Daoy (cell line): Measurements from ENCODE around the gene PDIA4. TPM values are rescaled to one million over a fixed set of nuclear protein-coding genes. Genes with fewer than 3 reads are reported as not detected.
A peak's percentile ranks its signal among the peaks of the same experiment; 100 is the strongest.
"Not testable (repeated sequence)": the region's sequence is repeated elsewhere in the genome, so short reads cannot be mapped to it uniquely, and the experiment has no call there.

Experiments
- DNase-seq: peaks from one replicate; pipeline ENCODE4 v3.0.0-alpha.2; 2015; ENCODE audit warnings: low read depth
- total RNA-seq: library from RNA; depleted of rRNA; stranded (reverse); fragments of >200 nt; shearing (Covaris generic); gene quantifications from 2 replicates; pipeline ENCODE4 v1.2.3, GENCODE V29; 2014

PDIA4 gene
- total RNA-seq, 1 experiment from 2014 or later, result 349 TPM

- DNase-seq, result no peak
Observed at GRCh38 chr7:149036676-149037075, 8.4 kb upstream of the PDIA4 start.

- DNase-seq, result no peak
Observed at GRCh38 chr7:149031353-149031910, 3.1 kb upstream of the PDIA4 start.

GRCh38 chr7:149030439-149030838, 2.1 kb upstream of the PDIA4 start:
- DNase-seq, result not testable (repeated sequence)

GRCh38 chr7:149027611-149028345, 527 bp downstream of the PDIA4 start:
- DNase-seq, result peak; percentile 29

DNA sequence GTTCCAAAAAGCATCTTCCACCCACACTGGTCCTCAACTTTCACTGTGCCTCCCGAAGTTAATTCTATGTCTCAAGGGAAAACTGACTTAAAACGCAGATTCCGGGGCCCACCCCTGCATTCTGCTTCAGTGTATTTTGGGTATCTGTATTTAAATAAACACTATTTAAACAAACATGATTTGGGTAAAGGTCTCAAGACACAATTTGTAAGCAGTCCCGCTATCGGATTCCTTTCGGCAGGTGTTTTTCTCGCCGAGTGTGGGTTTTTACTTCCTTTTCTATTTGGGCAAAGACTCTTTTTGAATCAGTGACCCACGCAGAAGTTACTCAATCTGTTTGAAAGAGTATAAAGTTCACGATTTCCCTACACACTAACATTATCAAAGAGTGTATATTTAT, 1.2 kb downstream of the PDIA4 start:
- DNase-seq, result no peak

DNA sequence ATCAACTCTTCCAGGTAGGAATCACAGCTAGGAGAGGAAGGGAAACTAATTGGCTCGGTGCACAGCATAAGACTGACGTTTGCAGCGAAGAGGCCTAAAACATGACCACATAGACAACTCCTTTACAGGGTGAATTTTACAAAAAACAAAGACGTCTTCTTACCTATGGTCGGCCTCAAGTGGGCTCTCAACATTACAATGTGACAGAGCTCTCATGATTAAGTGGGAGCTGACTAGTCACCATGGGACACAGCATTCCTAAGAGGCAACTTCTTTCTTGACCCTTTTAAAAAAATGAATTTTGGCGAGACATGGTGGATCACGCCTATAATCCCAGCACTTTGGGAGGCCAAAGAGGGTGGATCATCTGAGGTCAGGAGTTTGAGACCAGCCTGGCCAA, 4.6 kb downstream of the PDIA4 start:
- DNase-seq, result no peak

GRCh38 chr7:149022756-149023360, 5.4 kb downstream of the PDIA4 start:
- no peak for DNase-seq

- no peak for DNase-seq
Observed at GRCh38 chr7:149021725-149022062, 6.6 kb downstream of the PDIA4 start.

GRCh38 chr7:149020483-149020882, 7.8 kb downstream of the PDIA4 start:
- no peak for DNase-seq

- DNase-seq, result no peak
Observed at GRCh38 chr7:149016876-149017275, 11.4 kb downstream of the PDIA4 start.

DNA sequence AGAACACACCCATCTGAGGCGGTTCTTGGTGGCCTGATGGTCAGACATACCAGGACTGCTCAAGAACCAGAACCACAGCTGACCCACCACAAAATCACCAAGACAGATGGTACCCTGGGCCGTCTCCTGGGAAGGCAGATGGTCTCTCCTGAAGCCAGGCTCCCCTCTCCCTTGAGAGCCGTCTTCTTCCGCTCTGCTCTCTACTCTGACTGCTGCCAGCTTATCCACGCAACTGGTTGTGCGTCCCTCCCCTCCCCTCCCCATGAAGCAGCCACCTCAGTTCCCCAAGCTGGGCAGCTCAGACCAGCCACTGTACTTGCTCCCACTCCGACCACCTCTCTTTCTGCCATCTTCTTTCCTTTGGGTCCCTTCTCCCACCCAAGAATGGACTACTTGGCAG, 14.0 kb downstream of the PDIA4 start:
- DNase-seq, result no peak

DNA sequence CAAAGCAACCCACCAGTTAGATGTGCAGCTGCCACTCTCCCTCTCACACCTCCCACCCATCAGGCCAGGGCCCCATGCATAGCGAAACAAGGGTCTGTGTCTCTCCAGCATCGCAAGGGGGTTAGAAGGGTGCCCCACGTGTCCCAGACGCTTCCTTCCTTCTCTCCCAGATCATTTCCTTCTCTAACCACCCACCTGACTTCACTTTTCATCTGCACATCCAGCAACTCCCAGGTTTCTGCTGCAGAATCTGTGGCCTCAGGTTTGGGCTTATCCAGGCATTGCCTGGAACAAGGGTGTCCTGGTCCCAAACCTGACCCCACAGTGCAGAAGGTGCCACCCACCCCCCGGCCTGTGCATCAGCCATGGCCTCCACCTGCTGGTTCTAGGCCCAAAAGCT, 14.4 kb downstream of the PDIA4 start:
- no peak for DNase-seq

- DNase-seq, result not testable (repeated sequence)
Observed at GRCh38 chr7:149012730-149013129, 15.6 kb downstream of the PDIA4 start.

DNA sequence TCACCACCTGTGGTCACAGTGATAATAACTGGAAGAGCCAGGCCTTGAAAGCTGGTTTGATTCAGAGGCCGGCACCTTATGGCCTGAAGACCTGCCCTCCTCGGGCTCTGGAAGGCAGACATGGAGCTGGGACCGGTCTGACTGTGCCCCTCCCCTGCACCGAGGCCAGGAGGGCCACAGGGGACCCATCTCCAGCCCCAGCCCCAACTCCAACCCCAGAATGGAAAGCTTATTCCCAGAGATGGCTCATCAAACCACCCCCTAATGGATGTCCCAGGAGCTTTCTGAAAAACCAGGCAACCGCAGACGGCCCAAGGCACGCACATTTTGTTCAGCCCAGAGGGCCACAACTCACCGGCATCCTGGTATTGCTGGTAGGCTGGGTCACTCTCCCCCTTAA, 16.8 kb downstream of the PDIA4 start:
- no peak for DNase-seq

DNA sequence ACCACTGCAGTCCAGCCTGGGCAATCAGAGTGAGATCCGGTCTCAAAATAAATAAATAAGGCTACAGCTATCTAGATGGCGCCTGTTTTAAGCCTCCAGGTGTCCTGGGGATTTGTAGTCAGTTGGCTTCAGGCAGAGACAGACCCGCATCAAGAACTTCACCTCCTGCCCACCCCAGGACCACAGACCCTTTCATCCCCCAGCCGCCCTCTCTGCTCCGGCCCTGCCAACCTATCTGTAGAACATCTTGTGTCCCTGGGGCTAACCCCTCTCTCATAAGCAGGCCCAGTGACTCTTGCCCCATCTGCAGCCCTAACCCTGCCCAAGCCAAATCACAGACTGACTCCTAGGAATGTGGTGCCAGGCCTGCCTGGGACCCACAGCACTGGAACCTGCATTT, 17.9 kb downstream of the PDIA4 start:
- DNase-seq, result no peak

DNA sequence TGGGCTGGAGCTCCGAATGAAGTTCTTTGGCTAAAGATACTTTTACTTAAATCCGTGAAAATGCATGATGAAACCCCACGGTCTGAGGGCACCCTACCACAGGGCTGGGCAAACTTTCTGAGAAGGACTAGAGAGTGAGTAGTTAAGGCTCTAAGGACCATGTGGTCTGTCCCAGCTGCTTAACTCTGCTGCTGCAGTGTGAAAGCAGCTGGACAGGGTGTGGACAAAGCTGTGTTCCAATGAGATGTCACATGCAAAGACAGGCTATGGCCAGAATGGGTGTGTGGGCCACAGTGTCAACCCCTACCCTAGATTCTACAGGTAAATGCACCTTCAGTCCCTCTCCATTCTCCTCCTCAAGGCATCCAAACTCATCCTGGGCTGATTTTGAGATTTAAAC, 18.8 kb downstream of the PDIA4 start:
- DNase-seq, result no peak

DNA sequence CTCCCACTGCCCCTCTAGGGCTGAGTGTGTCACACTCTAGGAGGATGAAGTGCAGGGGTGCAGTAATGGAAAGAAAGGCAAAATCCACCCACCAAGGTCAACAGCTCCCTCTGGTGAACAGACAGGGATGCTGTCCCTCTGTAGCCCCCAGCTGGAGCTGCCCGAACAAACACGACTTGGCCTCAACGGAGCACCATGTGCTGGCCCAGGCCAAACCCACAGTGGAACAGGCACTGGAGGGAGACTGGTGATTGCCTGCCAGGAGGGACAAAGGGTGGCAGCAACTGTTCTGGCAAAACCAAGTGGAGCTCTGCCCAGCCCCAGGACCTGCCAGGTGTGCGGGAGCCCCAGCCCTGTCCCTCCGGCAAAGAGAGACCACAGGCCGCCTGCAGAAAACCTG, 20.7 kb downstream of the PDIA4 start:
- no peak for DNase-seq

DNA sequence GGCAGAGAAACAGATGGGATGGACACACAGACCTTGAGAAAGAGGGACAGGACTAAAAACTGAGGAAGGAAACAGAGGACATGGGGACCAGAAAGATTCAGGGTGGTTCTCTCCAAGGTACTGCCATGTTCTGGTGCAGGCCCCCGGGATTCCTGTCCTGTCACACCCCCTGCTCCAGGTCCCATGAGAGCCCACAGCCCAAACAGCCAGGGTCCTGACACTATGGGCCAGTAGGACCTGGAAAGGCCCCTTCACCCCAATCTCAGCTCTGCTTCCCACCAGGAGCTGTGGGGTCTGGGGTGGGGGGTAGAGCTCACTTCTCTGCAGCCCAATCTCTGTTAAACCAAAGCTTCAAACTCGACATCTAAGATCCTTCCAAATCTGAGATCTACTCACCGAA, 21.2 kb downstream of the PDIA4 start:
- no peak for DNase-seq

GRCh38 chr7:149006345-149006725, 22.0 kb downstream of the PDIA4 start:
- DNase-seq, result no peak

GRCh38 chr7:149005427-149006344, 22.6 kb downstream of the PDIA4 start:
- peak; percentile 72 for DNase-seq

- DNase-seq, result no peak
Observed at GRCh38 chr7:149004405-149005370, 23.6 kb downstream of the PDIA4 start.
